Activated naive CD4-positive, alpha-beta T cell treated with anti-CD3 and anti-CD28 coated beads for 36 hours (primary cell): ENCODE measurements around the gene PON2. TPM values are rescaled to one million over a fixed set of nuclear protein-coding genes. Genes with fewer than 3 reads are reported as not detected.
A peak's percentile ranks its signal among the peaks of the same experiment; 100 is the strongest.
"Not testable (repeated sequence)": the region's sequence is repeated elsewhere in the genome, so short reads cannot be mapped to it uniquely, and the experiment has no call there.

Experiments
- CTCF ChIA-PET: fragments of 350-600 bp; sonication (Branson Sonifier 250); formaldehyde crosslinking; loops from one replicate; lab custom pipeline; 2021; ENCODE audit warnings: antibody characterized with exemption; lab: Charles Lee
- DNase-seq: peaks from one replicate; pipeline ENCODE4 v3.0.0-alpha.2; 2020
- H3K27ac Mint-ChIP-seq: one replicate; pipeline ENCODE4 v1.8.0; 2021; ENCODE audit warnings: mild to moderate bottlenecking, mixed read lengths
- H3K27me3 Mint-ChIP-seq: one replicate; pipeline ENCODE4 v1.8.0; 2021; ENCODE audit warnings: low read depth, mixed read lengths
- H3K36me3 Mint-ChIP-seq: one replicate; pipeline ENCODE4 v1.8.0; 2021; ENCODE audit warnings: low read depth, mixed read lengths
- H3K4me1 Mint-ChIP-seq: one replicate; pipeline ENCODE4 v1.8.0; 2021; ENCODE audit warnings: low read depth, mixed read lengths
- H3K4me3 Mint-ChIP-seq: one replicate; pipeline ENCODE4 v1.8.0; 2021; ENCODE audit warnings: mild to moderate bottlenecking, moderate library complexity, mixed read lengths
- H3K9me3 Mint-ChIP-seq: one replicate; pipeline ENCODE4 v1.8.0; 2021; ENCODE audit warnings: mixed read lengths
- intact Hi-C: fragments of 100-400 bp; cut with micrococcal nuclease; formaldehyde crosslinking; loops from one replicate; pipeline ENCODE4 v1.15.1; 2023
- total RNA-seq, 2 experiments: library from RNA; stranded (reverse); gene quantifications; one replicate each; pipeline ENCODE4 v1.2.3, GENCODE V29; 2021

Gene PON2
- total RNA-seq, 2 experiments from 2014 or later, result 3.8 to 3.9 TPM

DNA sequence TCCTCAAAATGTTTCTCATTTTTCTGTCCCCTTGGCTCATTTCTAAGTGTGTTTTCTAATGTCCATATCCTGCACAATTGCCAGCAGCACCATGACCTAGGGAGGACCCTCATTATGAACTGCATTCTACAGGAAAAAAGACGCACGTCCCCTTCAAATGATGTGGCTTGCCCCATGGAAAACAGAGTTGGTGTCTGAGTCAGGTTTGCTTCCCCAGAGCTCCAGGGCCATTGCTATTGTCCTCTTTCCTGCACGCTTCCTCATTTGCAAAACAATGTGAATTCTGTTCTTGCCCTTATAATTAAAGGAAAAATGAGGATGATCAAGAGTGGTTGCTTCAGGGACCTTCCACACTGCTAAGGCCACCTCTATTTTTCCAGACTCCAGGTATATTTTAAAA lies 36.2 kb upstream of the PON2 start:
- Mint-ChIP-seq H3K4me1 (peaks cover 15% of the 10 kb centered on the region), H3K27me3 (no peaks in the 10 kb centered on the region), H3K36me3 (no peaks in the 10 kb centered on the region), H3K27ac (no peak overlapping the region), H3K9me3 (no peaks in the 10 kb centered on the region), H3K4me3 (no peak overlapping the region)
- intact Hi-C loops, result loop anchor here (10.0 kb wide), 4 partner anchors 136 to 956 kb away; partner anchors contain the start of gene PPP1R9A
- DNase-seq, result no peak
- CTCF ChIA-PET, result no interaction called here

DNA sequence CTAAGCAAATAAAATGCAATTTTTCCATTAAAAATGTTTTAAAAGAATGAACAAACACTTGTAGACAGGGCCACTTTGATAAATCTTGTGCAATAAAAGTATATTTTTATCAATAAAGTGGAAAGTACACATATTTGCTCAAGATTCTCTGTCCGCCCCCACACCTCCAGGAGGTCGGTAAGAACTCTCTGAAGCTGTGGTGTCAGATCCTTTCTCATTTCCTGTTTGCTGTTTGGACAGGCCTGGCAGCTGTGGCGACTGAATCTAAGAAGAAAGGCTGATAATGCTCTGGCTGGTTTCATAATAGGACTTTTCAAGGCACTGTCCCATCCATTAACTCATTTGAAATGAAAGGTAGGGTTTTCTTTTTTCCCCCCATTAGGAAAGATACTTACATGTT lies 35.6 kb upstream of the PON2 start:
- H3K4me3 Mint-ChIP-seq, result no peak overlapping the region
- peak; percentile 15 for DNase-seq
- CTCF ChIA-PET, result no interaction called here
- no peaks in the 10 kb centered on the region for H3K9me3 Mint-ChIP-seq
- H3K27me3 Mint-ChIP-seq, result no peaks in the 10 kb centered on the region
- H3K27ac Mint-ChIP-seq, result no peak overlapping the region
- H3K36me3 Mint-ChIP-seq, result no peaks in the 10 kb centered on the region
- intact Hi-C loops, result loop anchor here (10.0 kb wide), 4 partner anchors 136 to 956 kb away; partner anchors contain the start of gene PPP1R9A
- peaks cover 15% of the 10 kb centered on the region for H3K4me1 Mint-ChIP-seq

DNA sequence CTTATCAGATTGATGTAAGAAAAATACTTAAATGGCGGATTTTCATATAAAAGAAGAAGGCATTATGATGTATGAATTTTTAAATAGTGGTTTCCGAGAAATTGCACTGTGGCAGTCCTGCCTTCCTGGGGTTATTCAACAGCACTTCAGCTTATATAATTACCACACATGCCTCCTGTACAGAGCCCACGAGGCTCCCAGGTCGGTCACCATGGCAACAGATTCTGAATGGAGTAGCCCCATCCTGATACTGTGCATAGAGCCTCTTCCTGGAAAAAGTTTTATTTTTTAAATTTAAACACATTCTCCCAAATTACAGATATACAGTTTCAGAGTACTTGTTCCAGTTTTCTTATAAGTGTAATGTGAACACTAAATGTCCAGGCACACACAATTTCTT lies 35.0 kb upstream of the PON2 start:
- H3K4me1 Mint-ChIP-seq, result peaks cover 15% of the 10 kb centered on the region
- H3K36me3 Mint-ChIP-seq, result no peaks in the 10 kb centered on the region
- no peak for DNase-seq
- intact Hi-C loops, result loop anchor here (10.0 kb wide), 4 partner anchors 135 to 955 kb away; partner anchors contain the start of gene PPP1R9A
- H3K27ac Mint-ChIP-seq, result no peak overlapping the region
- CTCF ChIA-PET, result no interaction called here
- no peaks in the 10 kb centered on the region for H3K27me3 Mint-ChIP-seq
- H3K9me3 Mint-ChIP-seq, result no peaks in the 10 kb centered on the region
- H3K4me3 Mint-ChIP-seq, result no peak overlapping the region

DNA sequence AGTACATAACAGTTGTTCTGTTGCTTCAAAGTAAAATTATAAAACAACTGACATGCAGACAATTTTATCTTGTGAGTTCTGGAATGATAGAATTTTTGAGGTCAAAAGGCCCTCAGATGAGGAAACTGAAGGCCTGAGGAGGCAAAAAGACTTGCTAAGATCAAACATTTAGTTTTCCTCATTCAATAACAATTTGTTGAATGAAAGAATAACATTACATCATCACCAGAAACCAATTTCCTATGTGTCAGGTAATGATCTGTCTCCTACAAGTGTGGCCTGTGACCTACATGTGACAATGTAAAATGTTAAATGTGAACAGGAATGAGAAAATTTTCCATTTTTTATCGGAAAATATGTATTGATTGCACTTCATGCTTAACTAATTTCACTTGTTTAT lies 34.4 kb upstream of the PON2 start:
- Mint-ChIP-seq H3K27ac (no peak overlapping the region), H3K4me3 (no peak overlapping the region), H3K9me3 (no peaks in the 10 kb centered on the region), H3K27me3 (no peaks in the 10 kb centered on the region), H3K36me3 (no peaks in the 10 kb centered on the region), H3K4me1 (peaks cover 15% of the 10 kb centered on the region)
- CTCF ChIA-PET, result no interaction called here
- DNase-seq, result no peak
- intact Hi-C loops, result no loop called here

DNA sequence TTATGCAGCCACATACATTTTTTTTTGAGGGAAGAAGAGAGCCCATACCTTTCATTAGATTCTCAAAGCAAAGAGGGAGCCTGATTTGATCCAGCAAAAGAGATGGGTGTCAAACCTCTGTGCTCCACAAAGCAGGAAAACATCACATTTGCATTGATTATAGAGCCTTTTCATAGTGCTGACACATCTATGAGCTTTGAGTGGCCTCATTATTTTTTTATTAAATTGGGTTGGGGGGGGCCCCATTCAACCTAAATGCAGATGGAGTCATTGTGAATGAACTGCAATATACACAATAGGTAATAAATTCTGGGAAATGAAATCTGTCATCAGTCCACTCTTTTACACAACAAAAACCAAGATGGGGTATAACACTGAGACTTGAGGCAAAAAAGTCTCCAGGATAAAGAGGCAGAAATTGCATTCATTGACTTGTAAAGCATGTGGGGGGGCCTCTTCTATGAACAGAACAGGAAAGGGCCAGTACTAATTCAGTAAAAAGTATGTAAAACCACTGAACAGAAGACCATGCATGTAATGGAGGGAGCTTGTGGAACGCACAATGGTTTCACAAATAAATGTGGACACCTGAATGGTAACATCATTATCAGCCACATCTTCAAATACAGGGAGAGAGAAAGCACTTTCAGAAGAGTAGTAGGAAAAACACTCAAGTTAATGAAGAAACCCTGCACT lies 33.2 kb upstream of the PON2 start:
- Mint-ChIP-seq H3K36me3 (no peaks in the 10 kb centered on the region), H3K4me3 (no peak overlapping the region), H3K9me3 (no peaks in the 10 kb centered on the region), H3K4me1 (peaks cover 15% of the 10 kb centered on the region), H3K27ac (no peak overlapping the region), H3K27me3 (no peaks in the 10 kb centered on the region)
- intact Hi-C loops, result no loop called here
- DNase-seq, result no peak
- CTCF ChIA-PET, result interaction anchor here (0.7 kb wide), 1 partner anchor 164 kb away, joined by 3 read pairs; no protein-coding TSS in a partner anchor

DNA sequence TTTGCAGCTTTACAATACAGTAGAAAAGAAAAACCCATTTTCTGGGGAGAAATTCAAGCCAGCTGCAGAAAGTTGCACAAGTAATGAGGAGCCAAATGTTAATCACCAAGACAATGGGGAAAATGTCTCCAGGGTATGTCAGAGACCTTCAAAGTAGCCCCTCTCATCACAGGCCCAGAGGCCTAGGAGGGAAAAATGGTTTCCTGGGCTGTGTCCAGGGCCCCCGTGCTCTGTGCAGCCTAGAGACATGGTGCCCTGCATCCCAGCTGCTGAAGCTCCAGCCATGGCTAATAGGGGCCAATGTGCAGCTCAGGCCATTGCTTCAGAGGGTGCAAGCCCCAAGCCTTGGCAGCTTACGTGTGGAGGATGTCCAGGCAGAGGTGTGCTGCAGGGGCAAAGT lies 25.8 kb upstream of the PON2 start:
- H3K27ac Mint-ChIP-seq, H3K4me3 Mint-ChIP-seq, H3K4me1 Mint-ChIP-seq, H3K36me3 Mint-ChIP-seq, intact Hi-C loops, CTCF ChIA-PET, DNase-seq: not testable (repeated sequence)
- Mint-ChIP-seq H3K27me3 (peaks cover 22% of the 10 kb centered on the region), H3K9me3 (peaks cover 13% of the 10 kb centered on the region)

DNA sequence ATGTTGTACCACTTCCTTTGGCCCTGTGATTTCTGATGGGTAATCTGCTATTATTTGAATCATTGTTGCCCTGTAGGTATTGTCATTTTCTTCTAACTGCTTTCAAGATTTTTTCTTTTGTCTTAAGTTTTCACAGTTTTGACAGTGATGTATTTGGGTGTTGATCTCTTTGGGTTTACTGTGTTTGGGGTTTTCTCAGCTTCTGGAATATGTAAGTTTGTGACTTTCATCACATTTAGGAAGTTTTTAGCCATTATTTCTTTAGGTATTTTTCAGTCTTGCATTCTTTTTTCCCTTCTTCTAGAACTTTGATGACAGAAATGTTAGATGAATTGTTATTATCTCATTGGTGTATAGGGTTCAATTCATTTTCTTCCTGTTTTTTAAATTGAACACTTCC lies 23.1 kb upstream of the PON2 start:
- no peak overlapping the region for H3K27ac Mint-ChIP-seq
- DNase-seq, result no peak
- intact Hi-C loops, result no loop called here
- no peak overlapping the region for H3K4me3 Mint-ChIP-seq
- H3K36me3 Mint-ChIP-seq, result no peaks in the 10 kb centered on the region
- peaks cover 22% of the 10 kb centered on the region for H3K27me3 Mint-ChIP-seq
- no peaks in the 10 kb centered on the region for H3K4me1 Mint-ChIP-seq
- peaks cover 13% of the 10 kb centered on the region for H3K9me3 Mint-ChIP-seq
- CTCF ChIA-PET, result no interaction called here

DNA sequence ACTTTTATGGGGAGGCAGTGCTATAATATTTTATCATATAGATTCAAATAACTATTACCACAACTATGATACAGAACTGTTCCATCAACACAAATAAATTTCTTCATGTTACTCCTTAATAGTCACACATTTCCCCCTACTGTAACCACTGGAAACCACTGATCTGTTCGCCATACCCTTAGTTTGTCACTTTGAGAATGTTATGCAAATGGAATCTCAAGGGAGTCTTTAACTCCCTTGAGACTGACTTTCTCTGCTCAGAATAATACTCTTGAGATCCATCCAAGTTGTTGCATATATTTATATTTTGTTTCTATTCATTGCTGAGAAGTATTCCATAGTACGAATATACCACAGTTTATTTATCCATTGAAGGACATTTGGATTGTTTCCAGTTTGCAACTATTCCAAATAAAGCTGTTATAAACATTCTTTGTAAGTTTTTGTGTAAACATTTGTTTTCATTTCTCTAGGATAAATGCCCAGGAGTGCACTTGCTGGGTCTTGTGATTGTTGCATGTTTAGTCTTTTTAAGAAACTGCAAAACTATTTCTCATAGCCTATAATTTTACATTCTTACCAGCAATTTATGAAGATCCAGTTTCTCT lies 19.7 kb upstream of the PON2 start:
- intact Hi-C loops, result no loop called here
- peaks cover 7% of the 10 kb centered on the region for H3K27me3 Mint-ChIP-seq
- CTCF ChIA-PET, result no interaction called here
- no peak for DNase-seq
- H3K4me1 Mint-ChIP-seq, result no peaks in the 10 kb centered on the region
- peaks cover 7% of the 10 kb centered on the region for H3K9me3 Mint-ChIP-seq
- no peaks in the 10 kb centered on the region for H3K36me3 Mint-ChIP-seq
- no peak overlapping the region for H3K27ac Mint-ChIP-seq
- no peak overlapping the region for H3K4me3 Mint-ChIP-seq

DNA sequence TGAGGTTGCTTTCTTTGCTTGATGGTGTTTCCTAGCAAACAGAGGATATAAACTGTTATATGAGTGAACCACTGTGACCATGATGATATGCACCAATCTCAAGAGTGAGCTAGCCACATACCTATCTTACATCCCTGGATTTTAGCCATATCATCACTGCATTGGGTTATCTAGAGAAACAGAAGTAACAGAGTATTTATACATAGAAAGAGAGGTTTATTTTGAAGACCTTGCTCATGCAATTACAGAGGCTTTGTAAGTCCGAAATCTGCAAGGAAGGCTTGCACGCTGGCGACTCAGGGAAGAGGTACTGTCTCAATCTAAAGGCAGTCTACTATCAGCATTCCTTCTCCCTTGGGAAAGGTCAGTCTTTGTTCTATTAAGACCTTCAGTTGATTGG lies 11.8 kb upstream of the PON2 start:
- intact Hi-C loops, result no loop called here

DNA sequence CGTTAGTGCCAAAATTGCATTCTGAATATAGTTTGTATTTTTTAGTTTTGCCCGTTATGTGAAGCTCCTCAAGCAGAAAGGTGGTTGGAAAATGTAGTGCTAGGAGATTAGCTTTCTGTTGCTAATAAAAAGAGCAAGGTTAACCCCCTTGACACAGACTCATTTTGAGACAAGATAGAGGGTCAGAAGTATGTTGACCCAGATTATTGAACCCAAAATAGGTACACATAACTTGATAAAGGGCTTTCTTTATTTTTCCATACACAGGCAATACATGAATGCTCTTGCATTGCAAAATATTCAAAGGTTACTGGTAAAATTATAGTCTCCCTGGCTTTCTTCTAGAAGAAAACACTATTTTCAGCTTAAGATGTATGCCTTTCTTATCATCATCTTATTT lies 10.0 kb upstream of the PON2 start:
- CTCF ChIA-PET, result interaction anchor here (0.7 to 1.1 kb wide), 2 partner anchors 32 to 182 kb away, joined by 3 read pairs; no protein-coding TSS in a partner anchor
- DNase-seq, result no peak
- Mint-ChIP-seq H3K27ac (no peak overlapping the region), H3K4me1 (no peaks in the 10 kb centered on the region), H3K9me3 (no peaks in the 10 kb centered on the region), H3K4me3 (no peak overlapping the region), H3K27me3 (peaks cover 2% of the 10 kb centered on the region), H3K36me3 (no peaks in the 10 kb centered on the region)
- intact Hi-C loops, result no loop called here

More for the DNA sequence above, 11.8 kb upstream of the PON2 start:
- no peaks in the 10 kb centered on the region for H3K4me1 Mint-ChIP-seq
- H3K27ac Mint-ChIP-seq, result no peak overlapping the region
- no peak for DNase-seq
- H3K36me3 Mint-ChIP-seq, result no peaks in the 10 kb centered on the region
- H3K4me3 Mint-ChIP-seq, result no peak overlapping the region
- H3K27me3 Mint-ChIP-seq, result no peaks in the 10 kb centered on the region
- no peaks in the 10 kb centered on the region for H3K9me3 Mint-ChIP-seq
- CTCF ChIA-PET, result no interaction called here

DNA sequence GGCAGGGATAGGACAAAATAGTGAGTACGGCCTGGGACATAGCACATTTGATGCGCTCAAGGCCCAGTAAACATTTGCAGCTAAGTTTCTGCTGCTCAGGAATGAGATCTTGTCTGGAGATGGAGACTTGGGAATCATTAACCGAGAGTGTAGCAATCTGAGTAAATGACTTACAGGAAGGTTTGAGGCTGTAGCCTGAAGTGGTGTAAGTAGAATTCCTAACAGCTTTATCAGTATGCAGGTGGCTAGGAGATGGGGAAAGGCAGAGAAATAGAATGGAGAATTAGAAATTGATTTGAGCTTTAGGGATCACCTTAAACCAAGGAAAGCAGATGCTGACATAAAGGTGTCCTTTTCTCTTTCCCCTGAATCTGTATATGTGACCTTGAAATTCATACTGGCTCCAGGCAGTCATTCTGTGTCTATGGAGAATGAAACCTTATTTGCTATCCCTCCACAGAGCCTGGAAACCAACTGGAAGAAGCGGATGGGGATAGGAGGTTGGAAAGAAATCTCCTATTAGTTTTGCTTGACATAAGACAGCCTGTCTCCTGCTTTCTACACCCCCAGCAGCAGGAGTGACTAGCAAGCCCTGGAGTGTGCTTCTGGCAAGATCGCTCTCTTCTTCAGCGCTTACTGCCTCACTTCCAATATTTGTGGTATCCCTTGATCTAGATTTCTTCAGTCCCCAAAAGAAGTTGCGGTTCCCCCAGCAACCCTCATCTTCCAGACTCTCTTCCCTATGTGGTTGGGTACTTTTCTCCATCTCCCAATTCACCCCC lies 6.4 kb upstream of the PON2 start:
- CTCF ChIA-PET, result no interaction called here
- no peaks in the 10 kb centered on the region for H3K36me3 Mint-ChIP-seq
- peaks cover 2% of the 10 kb centered on the region for H3K27me3 Mint-ChIP-seq
- no peak for DNase-seq
- no peaks in the 10 kb centered on the region for H3K9me3 Mint-ChIP-seq
- H3K27ac Mint-ChIP-seq, result no peak overlapping the region
- H3K4me3 Mint-ChIP-seq, result no peak overlapping the region
- no peaks in the 10 kb centered on the region for H3K4me1 Mint-ChIP-seq
- intact Hi-C loops, result no loop called here

DNA sequence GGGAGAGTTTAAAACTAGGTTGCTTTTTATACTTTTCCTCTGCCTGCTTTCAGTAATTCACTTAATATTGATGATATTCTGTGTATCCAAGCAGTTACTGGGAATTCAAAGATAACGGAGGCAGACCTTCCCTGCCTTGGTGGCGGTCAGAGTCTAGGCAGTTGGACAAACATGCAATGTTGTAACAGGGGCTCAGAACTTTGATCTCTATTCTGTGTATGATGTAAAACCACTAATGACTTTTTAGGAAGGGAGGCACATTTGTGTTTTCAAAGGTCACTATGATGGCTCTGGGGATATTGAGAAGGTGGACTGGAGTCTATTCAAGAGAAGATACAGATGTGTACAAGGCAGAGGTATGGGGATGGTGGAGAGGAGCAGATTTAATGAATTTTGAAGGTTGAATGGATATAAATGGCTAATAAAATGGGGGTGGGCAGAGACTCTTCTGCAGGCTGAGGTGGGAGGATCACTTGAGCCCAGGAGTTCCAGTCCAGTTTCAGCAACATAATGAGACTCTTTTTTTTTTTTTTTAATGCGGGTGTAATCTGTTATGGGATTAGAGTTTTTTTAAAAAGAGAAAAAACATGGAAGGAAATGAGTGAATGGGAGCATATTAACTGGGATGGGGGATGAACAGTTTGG lies 5.7 kb upstream of the PON2 start:
- CTCF ChIA-PET, result no interaction called here
- Mint-ChIP-seq H3K9me3 (no peaks in the 10 kb centered on the region), H3K27me3 (peaks cover 2% of the 10 kb centered on the region), H3K27ac (no peak overlapping the region), H3K4me3 (no peak overlapping the region), H3K4me1 (no peaks in the 10 kb centered on the region), H3K36me3 (no peaks in the 10 kb centered on the region)
- no peak for DNase-seq
- intact Hi-C loops, result no loop called here
